Fibroblast of mammary gland (primary cell): Measurements from ENCODE around the gene MYBBP1A.

Experiments used
- DNase-seq: peaks from one replicate; pipeline ENCODE4 v3.0.0-alpha.2; 2010; ENCODE audit warnings: low read depth
- H3K4me3 ChIP-seq: 2 replicates; pipeline ENCODE4 v1.5.1; 2011; ENCODE audit warnings: low read depth, mild to moderate bottlenecking, low read length, moderate library complexity; ENCODE audit not compliant: control insufficient read depth
- CTCF ChIP-seq: conservative IDR thresholded peaks from 2 replicates; pipeline ENCODE4 v1.5.1; 2011; ENCODE audit warnings: low read depth, low read length, inconsistent platforms; ENCODE audit not compliant: control insufficient read depth, insufficient read depth

MYBBP1A gene

GRCh38 chr17:4534928-4535666 is 20.1 kb downstream of the MYBBP1A start:
- no peak overlapping the region for H3K4me3 ChIP-seq
- DNase-seq = no peak
- no peak for TF ChIP-seq CTCF

DNA sequence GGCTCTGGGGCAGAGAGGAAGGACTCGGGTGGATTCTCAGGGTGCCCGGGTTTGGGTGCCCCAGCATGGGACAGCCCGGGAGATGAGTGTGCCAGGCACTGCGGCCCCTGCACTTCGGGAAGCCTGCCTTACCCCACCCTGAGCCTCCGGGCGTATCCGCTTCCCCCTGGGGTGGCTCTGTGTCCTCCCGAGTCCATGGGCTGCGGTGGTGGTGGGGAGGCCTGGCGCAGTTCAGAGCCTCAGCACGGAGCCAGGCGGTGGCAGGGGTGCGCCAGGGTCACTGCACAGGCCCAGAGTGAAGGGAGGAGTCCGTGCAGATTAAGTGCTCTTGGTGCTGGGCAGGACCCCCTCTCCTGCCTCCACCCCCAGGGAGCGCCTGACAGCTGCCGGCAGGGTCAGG is 20.7 kb downstream of the MYBBP1A start:
- TF ChIP-seq CTCF = no peak
- H3K4me3 ChIP-seq = no peak overlapping the region
- DNase-seq = no peak

GRCh38 chr17:4533523-4534504 is 21.4 kb downstream of the MYBBP1A start:
- DNase-seq = no peak
- H3K4me3 ChIP-seq = no peak overlapping the region
- no peak for TF ChIP-seq CTCF

- no peak for DNase-seq
- no peak for TF ChIP-seq CTCF
- no peak overlapping the region for H3K4me3 ChIP-seq
Measured at GRCh38 chr17:4532860-4533522, 22.2 kb downstream of the MYBBP1A start.

DNA sequence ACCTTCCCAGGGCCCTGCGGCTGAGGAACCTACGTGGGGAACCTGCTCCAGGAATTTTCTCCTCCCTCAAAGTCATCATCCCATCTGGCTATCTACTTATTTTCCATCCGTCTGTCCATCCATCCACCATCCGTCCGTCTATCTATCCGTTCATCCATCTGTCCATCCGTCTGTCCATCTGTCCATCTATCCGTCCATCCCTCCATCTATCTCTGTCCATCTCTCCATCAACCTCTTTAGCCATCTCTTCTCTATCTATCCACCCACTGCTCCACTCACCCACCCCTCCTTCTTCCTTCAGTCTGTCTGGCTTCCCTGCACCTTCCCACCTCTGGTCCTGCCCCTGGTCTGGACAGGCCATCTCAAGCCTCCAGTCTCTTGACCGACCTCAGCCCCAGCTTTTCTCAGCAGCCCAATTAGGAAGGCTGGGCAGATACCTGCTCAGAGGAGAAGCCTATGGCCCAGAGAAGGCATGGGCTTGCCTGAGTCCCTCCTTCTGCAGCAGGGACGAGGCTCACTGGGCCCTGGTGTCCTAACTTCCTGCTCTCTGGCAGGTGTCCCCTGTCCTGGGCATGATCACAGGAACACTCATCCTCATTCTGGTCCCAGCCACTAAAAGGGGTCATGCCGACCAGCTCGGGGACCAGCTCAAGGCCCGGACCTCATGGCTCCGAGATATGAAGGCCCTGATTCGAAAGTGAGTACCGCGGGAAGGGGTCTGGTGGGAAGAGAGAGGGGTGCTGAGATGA is 23.0 kb downstream of the MYBBP1A start:
- no peak for DNase-seq
- no peak overlapping the region for H3K4me3 ChIP-seq
- no peak for TF ChIP-seq CTCF
